ENCODE measurements around the gene MMP14.
"Not testable (repeated sequence)": the region's sequence is repeated elsewhere in the genome, so short reads cannot be mapped to it uniquely, and the experiment has no call there.

Gene MMP14

DNA sequence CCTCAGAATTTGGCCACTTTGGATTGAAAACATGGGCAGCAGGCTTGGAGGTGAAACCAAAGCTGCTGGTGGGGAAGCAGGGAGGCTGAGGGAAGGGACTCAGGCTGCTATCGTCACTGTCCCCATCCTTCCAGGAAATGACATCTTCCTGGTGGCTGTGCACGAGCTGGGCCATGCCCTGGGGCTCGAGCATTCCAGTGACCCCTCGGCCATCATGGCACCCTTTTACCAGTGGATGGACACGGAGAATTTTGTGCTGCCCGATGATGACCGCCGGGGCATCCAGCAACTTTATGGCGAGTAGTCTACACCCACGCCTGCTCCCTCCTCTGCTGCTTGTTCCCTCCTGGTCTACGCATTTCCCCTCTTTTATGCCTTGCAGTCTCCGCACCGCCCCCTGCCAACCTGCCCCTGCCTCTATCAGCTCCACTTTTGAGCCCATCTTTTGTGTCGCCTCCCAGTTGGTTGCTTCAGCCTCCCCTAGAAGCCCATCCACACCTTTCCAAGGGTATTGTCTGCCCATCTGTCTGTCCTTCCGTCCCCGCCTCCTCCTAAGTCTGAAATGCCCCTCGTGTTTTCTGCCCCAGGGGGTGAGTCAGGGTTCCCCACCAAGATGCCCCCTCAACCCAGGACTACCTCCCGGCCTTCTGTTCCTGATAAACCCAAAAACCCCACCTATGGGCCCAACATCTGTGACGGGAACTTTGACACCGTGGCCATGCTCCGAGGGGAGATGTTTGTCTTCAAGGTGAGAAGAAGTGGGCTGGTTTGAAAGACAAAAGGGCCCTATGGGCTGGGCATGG lies 6.9 kb downstream of the MMP14 start:
- no peak for TF ChIP-seq POLR2A (IDR thresholded peaks at IDR 0.05; ENCODE audit: low read depth, low read length)
- DNase-seq (ENCODE audit: insufficient read length, low spot score) = no peak
- FAIRE-seq = no peak

- FAIRE-seq = no peak
- no peak for TF ChIP-seq POLR2A (IDR thresholded peaks at IDR 0.05; ENCODE audit: low read depth, low read length)
- DNase-seq (ENCODE audit: insufficient read length, low spot score) = no peak
Observed at GRCh38 chr14:22844221-22845102, 8.1 kb downstream of the MMP14 start.

GRCh38 chr14:22845103-22845394 lies 8.7 kb downstream of the MMP14 start:
- no peak for TF ChIP-seq POLR2A (IDR thresholded peaks at IDR 0.05; ENCODE audit: low read depth, low read length)
- DNase-seq (ENCODE audit: insufficient read length, low spot score) (no peak), FAIRE-seq (no peak)

- DNase-seq (ENCODE audit: insufficient read length, low spot score) (no peak), FAIRE-seq (no peak)
- no peak for TF ChIP-seq POLR2A (IDR thresholded peaks at IDR 0.05; ENCODE audit: low read depth, low read length)
Observed at GRCh38 chr14:22845821-22846625, 9.6 kb downstream of the MMP14 start.

- DNase-seq (ENCODE audit: insufficient read length, low spot score) = no peak
- no peak for FAIRE-seq
- no peak for TF ChIP-seq POLR2A (IDR thresholded peaks at IDR 0.05; ENCODE audit: low read depth, low read length)
Observed at GRCh38 chr14:22846811-22847307, 10.5 kb downstream of the MMP14 start.

GRCh38 chr14:22847661-22848341 lies 11.4 kb downstream of the MMP14 start:
- FAIRE-seq (no peak), DNase-seq (ENCODE audit: insufficient read length, low spot score) (no peak)
- TF ChIP-seq POLR2A (IDR thresholded peaks at IDR 0.05; ENCODE audit: low read depth, low read length) = no peak

DNA sequence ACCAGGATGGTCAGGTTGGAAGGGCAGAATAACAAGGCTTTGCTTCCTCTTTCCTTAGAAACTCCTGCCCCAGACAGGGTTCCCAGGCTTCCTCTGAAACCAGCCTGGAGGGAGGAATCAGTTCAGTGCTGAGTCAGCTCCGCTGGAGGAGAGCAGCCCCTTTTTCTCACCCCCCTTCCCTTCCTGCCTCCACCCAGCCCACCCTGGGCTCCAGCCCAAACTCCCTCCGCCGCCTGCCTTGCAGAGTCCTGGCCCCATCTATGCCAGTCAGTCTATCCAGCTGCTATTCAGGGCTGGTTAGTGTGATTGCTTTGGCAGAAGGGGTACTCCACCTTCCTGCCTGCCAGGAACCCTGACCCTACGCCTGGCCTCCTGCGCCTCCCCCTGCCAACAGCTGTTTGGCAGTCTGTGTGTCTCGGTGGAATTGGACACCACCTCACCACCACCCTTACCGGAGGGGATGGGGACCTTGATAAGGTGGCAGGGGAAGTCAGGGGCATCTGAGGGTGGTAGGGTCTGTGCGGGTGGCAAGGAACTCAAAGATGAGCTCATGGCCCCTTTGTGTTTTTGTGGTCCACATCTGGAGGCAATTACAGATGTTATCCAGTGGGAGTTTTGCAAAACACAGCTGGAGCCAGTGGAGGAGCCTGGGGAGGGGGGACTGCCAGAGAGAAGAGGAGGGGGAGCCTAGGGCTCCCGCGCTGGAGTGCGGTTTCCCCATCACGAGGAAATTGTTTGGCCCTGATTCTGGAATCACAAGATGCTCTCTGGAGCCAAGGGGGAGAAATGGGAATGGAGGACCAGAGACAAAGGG lies 12.2 kb downstream of the MMP14 start:
- no peak for DNase-seq (ENCODE audit: insufficient read length, low spot score)
- no peak for FAIRE-seq

DNA sequence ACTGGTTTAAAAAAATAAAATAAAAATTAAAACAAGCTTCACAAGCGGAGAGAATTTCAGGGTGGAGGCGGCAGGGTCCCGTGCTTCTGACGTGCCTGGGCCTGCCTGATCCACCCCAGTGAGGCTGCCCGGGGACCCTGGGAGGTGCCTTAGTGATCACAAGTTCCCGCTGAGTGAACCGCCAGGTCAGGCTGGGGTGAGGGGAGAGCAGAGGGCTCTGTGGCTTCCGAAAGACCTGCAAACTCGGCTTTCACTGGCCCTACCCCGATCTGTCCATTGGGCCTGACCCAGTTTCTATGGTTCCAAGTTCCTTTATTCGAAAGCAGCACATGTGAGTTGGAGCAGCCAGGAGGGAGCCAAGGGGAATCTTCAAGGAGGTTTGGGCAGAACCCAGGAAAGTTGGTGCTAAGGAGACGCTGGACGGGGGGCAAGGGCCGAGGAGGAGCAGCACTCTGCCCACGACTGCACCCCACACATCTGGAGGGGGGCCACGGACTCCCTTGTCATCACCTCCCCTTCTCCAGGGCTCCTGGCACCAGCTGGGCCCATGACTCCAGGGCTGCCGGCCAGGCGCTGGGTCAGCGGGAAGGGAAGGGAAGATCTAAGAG lies 12.9 kb downstream of the MMP14 start:
- DNase-seq (ENCODE audit: insufficient read length, low spot score) (no peak), FAIRE-seq (no peak)
- TF ChIP-seq POLR2A (IDR thresholded peaks at IDR 0.05; ENCODE audit: low read depth, low read length) = no peak

More for the DNA sequence above, 12.2 kb downstream of the MMP14 start:
- no peak for TF ChIP-seq POLR2A (IDR thresholded peaks at IDR 0.05; ENCODE audit: low read depth, low read length)

DNA sequence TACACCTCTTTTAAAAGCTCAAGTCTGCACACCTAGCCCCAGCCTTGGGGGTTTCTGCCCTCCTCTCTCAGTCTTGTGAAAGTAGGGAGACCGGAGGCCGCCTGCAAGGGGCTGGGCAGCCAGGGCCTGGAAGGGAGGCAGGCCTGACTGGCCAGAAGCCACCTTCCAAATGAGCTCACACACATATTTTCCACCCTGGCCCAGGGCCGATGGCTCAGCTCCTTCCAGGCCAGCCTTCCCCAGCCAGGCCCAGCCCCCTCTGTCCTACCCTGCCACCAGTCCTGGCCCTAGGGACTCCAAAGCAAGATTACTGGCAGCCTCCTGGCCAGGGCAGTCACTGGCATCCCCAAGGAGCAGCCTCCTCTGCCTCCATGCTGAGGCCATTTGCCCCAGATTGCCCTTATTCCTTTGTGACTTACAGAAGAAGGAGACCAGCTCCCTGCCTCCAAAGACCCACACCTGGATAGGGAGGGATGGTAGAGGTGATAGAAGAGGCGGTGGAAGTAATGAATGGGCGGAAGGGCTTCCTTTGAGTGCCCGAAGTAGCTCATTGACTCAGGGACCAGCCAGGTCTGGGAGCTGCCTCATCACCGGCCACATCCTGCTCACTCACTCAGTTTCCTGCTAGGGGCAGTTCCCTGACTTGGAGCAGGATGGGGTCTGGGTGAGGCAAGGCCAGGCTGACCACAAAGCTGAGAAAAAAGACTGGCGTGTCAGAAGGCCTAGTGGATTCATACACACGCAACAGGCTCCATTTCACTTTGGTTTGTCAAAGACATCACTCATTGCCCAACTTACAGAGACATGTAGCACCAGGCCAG lies 14.8 kb downstream of the MMP14 start:
- FAIRE-seq (peak; percentile 60), DNase-seq (ENCODE audit: insufficient read length, low spot score) (peak; percentile 63)

GRCh38 chr14:22852178-22852577 lies 15.8 kb downstream of the MMP14 start:
- not testable (repeated sequence) for DNase-seq (ENCODE audit: insufficient read length, low spot score); FAIRE-seq

More for the DNA sequence above, 14.8 kb downstream of the MMP14 start:
- TF ChIP-seq POLR2A (IDR thresholded peaks at IDR 0.05; ENCODE audit: low read depth, low read length) = 0 out of 2 replicates have a peak, but pooled peaks have one; percentile 10

DNA sequence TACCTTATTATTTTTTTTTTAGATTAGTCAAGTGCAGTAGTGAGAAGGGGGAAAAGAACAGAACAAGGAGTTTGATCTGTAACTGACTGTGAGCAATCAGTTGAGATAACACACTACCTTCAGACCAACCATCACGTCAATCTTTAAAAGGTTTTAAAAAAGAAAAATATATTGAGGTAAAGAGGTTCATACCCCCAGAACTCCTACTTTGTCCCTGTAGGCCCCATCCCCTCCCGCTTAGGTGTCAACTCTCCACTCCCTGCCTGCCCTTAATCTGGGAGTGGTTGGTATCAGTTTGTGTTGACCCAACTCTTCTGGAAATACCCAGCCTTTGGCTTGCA lies 16.2 kb downstream of the MMP14 start:
- FAIRE-seq (no peak), DNase-seq (ENCODE audit: insufficient read length, low spot score) (no peak)
- TF ChIP-seq POLR2A (IDR thresholded peaks at IDR 0.05; ENCODE audit: low read depth, low read length) = no peak
